PC-3 (cell line): ENCODE results near the gene CEP76.

Source experiments
- CTCF ChIP-seq: fragments of 300-600 bp; sonication (generic); conservative IDR thresholded peaks from 2 replicates; pipeline ENCODE4 v1.5.1; 2017; ENCODE audit warnings: antibody characterized with exemption, low read depth, mild to moderate bottlenecking, low read length
- EZH2 ChIP-seq: fragments of 300-600 bp; sonication (generic); IDR thresholded peaks from one replicate; pipeline ENCODE4 v1.6.1; 2017; ENCODE audit warnings: antibody characterized with exemption, mild to moderate bottlenecking, low read length; ENCODE audit not compliant: unreplicated experiment

GRCh38 chr18:12657684-12658425 is 44.7 kb downstream of the CEP76 start, which contains the start of gene SPIRE1:
- TF ChIP-seq EZH2 = no peak
- no peak for TF ChIP-seq CTCF
